HG03196 (cell line): Measurements from ENCODE around the gene PDCD10.

ENCODE experiments used
- ATAC-seq: cut with Tn5 transposase; IDR thresholded peaks from one replicate; pipeline ENCODE4 v1.9.1; 2021; ENCODE audit not compliant: unreplicated experiment

The PDCD10 gene

DNA sequence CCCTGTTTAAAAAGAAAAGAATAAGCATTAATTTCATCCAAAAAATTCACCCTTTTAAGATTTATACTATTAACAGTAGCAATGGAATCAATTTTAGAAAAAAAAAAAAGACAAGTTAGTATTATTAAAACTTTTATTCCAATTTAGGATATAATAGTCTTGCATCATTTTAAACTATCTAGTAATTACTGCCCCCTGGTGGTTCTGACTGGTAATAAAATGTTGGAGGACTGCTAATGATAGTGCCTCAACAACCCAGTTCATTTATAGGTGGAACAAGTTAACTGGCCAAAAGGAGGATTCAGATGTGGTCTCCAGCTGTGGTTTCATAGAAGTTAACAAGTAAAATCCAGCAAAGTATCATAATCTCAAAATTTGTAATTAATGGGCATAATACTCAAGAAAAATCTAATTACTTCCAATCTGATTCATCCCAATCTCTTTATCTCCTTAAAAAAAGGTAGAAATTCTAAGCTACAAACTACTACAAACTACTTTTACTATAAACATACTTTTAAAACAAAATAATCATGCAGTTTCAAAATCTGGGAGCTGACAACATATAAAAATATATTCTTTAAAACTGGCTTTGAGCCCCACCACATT is 50.2 kb downstream of the PDCD10 start:
- no peak for ATAC-seq

DNA sequence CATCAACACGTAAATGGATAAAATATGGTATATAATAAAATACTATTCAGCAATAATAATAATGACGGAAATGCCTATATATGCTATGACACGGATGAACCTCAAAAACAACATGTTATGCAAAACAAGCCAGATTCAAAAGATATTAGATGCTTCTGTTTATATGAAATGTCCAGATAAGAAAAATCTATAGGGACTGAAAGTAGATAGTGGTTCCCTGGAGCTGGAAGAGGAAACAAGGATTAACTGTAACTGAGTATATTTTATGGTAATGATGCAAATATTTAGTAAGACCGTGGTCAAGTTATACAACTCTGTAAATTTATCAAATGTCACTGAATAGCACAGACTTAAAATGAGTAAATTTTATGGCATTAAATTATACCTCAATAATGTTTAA is 55.2 kb downstream of the PDCD10 start:
- no peak for ATAC-seq

DNA sequence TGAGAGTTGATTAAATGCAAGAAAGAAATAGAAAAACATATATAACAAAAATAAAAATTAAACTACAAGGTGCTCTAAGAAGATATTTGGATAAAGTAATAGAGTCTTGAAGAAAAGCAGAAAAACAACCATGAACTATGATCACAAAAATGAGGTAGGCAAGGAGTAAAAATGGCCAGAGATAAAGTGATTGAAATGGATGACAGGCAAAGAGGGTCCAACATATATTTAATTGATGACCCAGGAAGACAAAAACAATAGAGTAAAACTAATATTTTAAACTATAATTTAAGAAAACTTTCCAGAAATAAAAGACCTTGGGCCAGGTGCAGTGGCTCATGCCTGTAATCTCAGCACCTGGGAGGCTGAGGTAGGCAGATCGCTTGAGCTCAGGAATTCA is 58.8 kb downstream of the PDCD10 start:
- no peak for ATAC-seq

DNA sequence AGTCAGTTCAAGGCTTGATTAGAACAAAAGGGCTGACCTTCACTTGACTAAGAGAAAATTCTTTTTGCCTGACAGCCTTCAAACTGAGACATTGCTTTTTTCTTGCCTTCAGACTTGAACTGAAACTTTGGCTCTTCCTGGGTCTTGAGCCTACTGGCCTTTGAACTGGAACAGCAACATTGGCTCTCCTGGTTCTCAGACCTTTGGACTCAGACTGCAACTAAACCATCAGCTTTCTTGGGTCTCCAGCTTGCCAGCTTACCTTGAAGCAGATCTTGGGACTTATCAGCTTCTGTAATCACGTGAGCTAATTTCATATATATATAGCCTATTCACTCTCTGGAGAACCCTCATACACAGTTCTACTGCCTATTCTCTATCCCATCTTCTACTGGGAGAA is 61.5 kb downstream of the PDCD10 start:
- no peak for ATAC-seq

DNA sequence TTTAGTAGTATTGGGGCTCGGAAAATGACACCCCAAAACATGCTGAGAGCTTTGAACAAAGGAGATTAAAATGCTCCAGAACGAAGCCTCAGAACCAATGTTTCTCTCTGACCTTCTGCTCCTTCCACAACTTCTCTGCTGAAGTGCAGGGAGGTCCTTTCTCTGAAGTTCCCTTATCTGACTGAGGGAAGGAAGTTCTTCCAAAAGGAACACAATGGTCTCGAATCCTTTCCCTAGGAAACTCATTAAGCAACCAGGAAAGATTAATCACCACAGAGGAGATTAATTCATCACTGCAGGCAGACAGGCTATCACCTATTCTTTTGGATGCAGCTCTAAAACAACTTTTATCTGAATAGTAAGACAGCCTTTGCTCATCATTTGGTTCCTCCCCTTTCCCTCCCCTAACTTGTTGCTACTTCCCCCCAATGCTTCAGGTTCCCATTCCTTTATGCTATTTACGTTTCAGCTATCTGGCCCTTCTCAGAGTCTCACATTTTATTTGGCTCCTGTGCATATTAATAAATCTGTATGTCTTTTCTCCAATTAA is 62.7 kb downstream of the PDCD10 start:
- no peak for ATAC-seq

DNA sequence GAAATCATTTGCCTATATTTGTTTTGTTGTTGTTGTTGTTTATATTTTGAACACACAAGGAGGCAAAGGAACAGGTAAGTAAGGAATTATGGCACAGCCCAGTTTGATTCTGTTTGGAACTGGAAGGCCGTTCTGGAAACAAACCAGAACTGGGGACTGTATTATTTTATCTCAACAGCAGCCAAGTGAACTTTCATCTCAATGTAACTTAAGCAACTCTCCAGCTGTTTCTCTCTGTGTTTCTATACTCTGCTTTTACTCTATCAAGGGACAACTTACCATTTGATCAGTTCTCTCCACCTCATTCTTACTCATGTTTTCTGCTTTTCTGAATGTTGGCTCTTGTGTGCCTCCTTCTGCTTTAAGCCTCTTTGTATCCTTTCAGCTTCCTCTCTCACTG is 65.0 kb downstream of the PDCD10 start:
- ATAC-seq = no peak

- ATAC-seq = no peak
These were observed 66.0 kb downstream of the PDCD10 start for GRCh38 chr3:167668651-167669050.

- no peak for ATAC-seq
These were observed 68.1 kb downstream of the PDCD10 start for GRCh38 chr3:167666563-167666962.

- ATAC-seq = no peak
These were observed 71.7 kb downstream of the PDCD10 start for GRCh38 chr3:167662919-167663400.

DNA sequence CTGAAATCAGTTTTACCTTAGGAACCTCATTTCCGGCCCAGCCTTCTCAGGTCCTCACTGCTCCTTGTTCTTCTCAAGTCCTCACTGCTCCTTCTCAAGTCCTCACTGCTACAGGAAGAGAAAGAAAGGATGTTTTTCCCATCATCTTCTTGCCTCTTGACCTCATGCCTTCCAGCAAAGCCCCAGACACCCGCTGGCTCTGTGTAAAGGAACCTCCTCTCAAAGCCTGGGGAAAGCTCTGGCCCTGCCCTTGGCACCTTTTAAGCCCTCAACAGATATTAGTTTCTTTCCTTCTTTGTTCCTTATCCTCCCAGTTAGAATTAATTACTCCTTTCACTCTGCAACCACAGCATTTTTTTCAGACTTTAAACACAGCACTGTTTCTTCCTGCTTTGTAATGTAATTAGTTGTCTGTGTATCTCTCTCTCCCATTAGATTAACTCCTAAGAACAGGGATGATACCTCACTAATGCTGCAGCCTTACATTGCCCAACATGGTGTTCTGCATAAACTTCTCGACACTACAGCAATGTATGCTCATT is 76.9 kb downstream of the PDCD10 start:
- no peak for ATAC-seq

- no peak for ATAC-seq
These were observed 77.9 kb downstream of the PDCD10 start for GRCh38 chr3:167656821-167657220.

- ATAC-seq = no peak
These were observed 80.9 kb downstream of the PDCD10 start, which contains the start of gene WDR49 for GRCh38 chr3:167653760-167654159. WDR49 (minus strand) TSS chr3:167653942; CDS start chr3:167653425, 517 bp downstream.

- ATAC-seq = no peak
These were observed 81.5 kb downstream of the PDCD10 start for GRCh38 chr3:167653155-167653554.

GRCh38 chr3:167651826-167652225 is 82.9 kb downstream of the PDCD10 start:
- no peak for ATAC-seq

GRCh38 chr3:167650459-167650858 is 84.2 kb downstream of the PDCD10 start:
- ATAC-seq = no peak

DNA sequence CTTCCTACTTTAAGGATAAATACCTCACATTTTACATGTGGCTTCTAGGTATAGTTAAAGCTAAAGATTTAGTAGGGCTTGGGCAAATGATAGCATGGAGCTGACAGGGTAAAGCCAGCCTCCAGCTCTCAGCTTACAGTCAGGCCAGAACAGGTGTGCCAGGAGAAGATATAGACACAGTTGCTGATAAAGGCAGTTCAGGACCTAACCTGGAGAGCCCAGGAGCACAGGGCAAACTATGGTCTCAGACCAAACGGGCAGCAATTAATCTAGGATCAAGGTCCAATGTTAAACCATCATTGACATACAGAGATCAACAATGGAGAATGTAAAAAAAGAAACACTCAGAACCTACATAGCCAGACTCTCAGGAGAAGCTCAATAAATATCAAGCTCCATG is 84.9 kb downstream of the PDCD10 start:
- ATAC-seq = no peak

- ATAC-seq = no peak
These were observed 90.1 kb downstream of the PDCD10 start for GRCh38 chr3:167644611-167645010.
